Activated CD4-positive, alpha-beta T cell treated with anti-CD3 and anti-CD28 coated beads, Interleukin-10, Interleukin-2, amounts not matched to agents 100 ng/mL and 50 ng/mL, durations not matched to agents 16 hours and 8 hours (primary cell): ENCODE results near the gene CAV1.

Experiments used
- DNase-seq: peaks from one replicate; pipeline ENCODE4 v3.0.0-alpha.2; 2020

CAV1 gene

GRCh38 chr7:116532102-116532688 is 7.4 kb downstream of the CAV1 start:
- DNase-seq: no peak

DNA sequence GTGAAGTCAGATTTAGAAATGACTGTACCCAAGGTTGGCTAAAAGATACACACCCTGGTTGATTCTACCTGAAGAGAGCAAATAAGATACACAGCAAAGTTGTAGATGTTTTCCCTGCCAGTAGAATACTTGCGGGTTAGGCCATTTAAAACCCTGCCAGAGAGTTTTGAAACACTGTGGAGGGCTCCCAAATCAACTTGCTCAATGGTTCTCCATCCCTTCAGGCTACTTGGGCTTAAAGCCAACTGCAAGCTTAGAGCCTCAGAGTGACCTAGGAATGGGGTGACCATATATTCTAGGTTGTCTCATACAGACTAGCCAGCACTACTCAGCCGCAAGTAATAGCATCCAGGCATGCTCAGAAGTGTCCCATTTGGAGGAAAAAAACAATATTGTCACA is 10.0 kb downstream of the CAV1 start:
- DNase-seq: no peak

- DNase-seq: no peak
Observed at GRCh38 chr7:116535416-116535815, 10.6 kb downstream of the CAV1 start.

- no peak for DNase-seq
Observed at GRCh38 chr7:116538138-116538537, 13.3 kb downstream of the CAV1 start.

DNA sequence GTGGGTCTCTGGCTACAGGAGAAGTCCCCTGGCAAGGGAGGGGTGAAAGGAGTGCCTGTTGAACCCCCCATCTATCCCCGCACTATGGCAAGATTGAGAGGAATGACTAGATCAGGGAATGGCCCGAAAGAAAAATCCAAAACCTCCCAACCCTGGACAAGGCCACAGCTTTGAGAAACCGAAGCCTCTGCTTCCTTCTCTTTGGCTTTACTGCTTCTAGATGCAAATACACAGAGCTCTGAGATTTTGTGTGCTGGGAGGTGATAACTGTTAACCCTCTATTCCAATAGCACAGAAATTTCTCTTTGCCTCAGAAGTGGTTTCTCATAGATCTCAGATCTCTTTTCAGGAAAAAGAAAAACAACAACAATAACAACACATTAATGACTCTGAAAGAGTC is 15.0 kb downstream of the CAV1 start:
- no peak for DNase-seq

GRCh38 chr7:116540743-116541142 is 15.9 kb downstream of the CAV1 start:
- no peak for DNase-seq

GRCh38 chr7:116541951-116542350 is 17.1 kb downstream of the CAV1 start:
- no peak for DNase-seq

GRCh38 chr7:116542618-116543017 is 17.8 kb downstream of the CAV1 start:
- no peak for DNase-seq

DNA sequence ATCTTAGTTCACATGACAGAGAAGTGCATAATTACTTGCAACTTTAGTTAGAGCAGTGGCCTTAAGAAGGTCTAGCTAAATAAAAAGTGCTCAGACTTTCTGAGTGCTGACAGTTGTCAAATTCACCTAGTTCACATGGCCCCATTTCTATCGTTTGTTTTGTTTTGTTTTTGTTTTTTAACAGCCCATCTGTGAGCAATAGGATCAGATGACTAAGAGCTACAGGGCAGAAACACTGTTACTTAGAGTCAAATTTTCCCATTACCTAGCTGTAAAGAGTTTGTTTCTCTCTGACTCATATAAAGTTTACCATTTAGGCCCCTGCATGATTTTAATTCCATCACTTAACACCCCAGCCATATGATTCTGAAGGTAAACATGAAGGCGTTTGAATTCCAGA is 18.8 kb downstream of the CAV1 start:
- DNase-seq: no peak

GRCh38 chr7:116544487-116544886 is 19.7 kb downstream of the CAV1 start:
- DNase-seq: no peak

GRCh38 chr7:116545411-116545993 is 20.7 kb downstream of the CAV1 start:
- no peak for DNase-seq

DNA sequence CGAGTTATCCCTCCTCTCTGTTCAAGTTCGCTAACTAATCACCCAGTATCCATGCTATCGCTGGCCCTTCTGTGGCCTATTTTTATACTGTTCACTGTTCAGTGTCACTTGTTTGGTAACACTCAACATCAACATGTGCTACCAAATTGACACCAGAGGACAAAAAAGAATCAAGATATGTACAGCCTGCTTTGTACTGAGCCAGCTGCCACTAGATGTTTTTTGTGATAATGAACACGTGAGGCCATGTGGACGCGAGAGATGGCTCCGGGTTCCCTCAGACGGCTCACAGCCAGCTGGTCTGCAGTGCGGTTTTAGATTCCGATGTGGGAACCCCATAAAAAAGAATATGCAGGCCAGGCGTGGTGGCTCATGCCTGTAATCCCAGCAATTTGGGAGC is 21.2 kb downstream of the CAV1 start:
- DNase-seq: no peak

GRCh38 chr7:116546916-116547315 is 22.1 kb downstream of the CAV1 start:
- no peak for DNase-seq

DNA sequence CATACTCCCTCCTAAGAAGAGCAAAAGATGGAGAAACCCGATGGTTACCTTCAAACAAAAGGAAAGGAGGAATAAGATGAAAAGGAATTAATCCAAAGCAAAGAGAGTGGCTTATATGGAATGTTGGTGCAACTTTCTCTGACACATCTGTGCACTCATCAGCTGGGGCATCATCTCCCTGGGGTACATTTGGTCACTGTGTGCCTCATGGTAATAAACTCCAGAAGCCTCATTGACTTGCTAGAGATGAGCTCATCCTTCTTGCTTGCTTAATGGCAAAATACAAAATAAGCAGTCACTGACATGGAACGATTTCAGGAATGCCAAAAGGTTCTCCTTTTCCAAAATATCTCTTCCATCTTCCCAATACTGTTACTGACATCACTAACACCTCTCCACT is 22.5 kb downstream of the CAV1 start:
- no peak for DNase-seq

DNA sequence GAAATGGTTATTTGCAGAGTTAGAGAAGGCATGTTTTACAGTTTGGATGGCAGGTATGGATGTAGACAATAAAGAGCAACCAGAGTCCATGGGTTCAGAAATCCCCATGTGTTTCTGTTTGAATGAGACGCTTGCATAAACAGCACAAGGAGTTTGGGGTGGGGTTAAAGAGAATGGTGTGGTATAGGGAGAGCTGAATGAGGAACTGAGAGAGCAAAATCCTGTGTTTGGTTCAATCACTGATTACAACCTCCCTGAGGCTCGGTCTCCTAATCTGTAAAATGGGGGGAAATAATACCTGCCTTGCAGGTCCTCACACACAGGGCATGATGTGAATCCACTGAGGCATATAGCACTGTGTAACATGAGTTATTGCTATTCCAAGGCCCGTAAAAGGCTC is 23.7 kb downstream of the CAV1 start:
- no peak for DNase-seq

- DNase-seq: no peak
Observed at GRCh38 chr7:116549370-116549769, 24.5 kb downstream of the CAV1 start.

- no peak for DNase-seq
Observed at GRCh38 chr7:116551692-116552091, 26.9 kb downstream of the CAV1 start.

DNA sequence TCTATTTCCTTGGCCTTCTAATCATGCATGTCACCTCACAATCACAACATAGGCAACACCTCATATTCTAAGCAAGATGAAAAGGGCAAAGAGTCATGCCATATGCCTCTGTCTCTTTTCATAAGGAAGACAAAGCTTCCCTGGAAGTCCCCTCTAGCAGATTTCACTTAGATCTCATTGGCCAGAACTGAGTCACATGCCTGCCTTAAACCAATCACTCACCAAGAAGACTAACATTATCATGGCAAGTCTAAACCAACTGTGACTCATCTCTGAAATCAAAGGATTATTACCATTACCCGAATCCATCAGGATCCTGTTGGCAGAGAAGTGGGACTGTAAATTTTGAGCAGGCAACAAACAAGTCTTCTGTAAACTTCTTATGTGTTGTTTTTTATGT is 27.8 kb downstream of the CAV1 start:
- DNase-seq: no peak

DNA sequence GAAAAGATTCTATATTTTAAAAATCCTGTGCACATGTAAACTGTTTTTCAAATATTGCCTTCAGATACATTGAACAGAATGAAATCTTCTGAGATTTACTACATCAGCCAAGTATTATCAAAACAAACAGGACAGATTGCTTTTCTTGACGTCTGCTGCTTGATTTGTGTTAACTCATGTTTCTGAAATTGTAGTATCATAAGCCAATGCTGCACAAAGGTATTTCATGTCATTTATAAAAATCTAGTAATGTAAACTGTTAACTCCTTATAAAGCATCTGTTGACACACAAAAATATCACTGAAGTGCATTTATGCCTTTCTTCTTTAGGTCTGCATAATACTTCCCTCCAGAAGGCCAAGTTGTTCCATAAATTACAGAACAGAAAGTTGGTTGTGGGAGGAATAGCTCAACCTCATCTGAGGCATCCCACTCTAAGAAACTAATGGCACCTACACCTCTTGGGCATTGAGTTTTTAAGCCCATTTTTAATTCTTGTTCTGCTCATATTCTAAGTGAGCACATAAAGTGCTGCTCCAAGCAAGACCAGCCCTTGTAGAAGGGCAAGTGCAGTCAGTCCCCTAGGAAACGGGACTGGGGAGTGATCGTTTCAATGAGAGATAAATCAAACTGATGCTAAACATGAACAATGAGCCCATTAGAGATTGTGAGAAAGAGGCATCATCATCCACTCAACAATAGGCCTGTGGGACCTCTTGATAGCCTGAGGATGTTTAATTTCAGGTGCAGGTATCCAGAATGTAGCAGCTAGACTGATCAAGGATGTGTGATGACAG is 28.5 kb downstream of the CAV1 start:
- no peak for DNase-seq

DNA sequence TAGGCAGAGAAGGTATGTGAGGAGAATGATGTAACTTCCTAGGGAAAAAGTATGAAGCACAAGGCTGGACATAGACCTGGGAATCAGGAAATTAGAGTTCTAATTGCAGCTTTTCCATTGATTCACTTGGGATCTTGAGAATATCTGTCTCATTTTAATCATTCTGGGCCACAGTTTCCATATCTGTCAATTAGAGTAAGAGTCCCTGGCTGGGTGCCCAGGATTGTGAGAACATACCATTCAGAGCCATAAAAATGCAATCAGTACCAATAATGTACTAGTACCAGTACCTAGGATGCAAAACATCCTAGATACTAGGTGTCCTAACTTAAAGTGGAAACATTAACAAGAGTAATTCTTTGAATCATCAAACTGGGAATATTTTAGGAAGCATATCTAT is 29.6 kb downstream of the CAV1 start:
- DNase-seq: no peak

GRCh38 chr7:116554911-116555310 is 30.1 kb downstream of the CAV1 start:
- DNase-seq: no peak

DNA sequence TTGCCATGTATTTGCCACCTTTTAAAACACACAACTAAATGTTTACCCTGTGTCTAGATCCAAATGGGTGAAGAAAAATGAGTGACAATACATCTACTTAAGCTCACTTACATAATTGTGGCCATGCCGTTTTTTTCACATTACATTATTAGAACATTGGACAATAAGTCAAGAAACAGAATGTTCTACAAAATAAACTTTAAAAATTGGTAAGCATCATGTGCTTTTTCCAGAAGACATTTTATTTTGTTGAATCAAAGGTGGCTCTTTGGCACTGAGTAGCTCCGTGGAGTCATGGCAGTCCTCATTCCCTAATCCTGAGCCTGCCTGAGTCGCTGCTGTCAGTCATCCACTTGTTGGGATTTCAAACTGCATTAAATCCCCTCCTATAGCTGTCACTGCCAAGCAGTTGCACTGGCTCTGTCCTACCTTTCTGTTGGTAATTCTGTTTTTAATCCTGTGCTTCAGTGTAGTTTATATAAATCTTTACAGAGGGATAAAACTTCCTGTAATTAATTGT is 32.3 kb downstream of the CAV1 start:
- DNase-seq: no peak

- DNase-seq: no peak
Observed at GRCh38 chr7:116557901-116558300, 33.1 kb downstream of the CAV1 start.
